ENCODE measurements around the gene ENC1. TPM values are rescaled to one million over a fixed set of nuclear protein-coding genes. Genes with fewer than 3 reads are reported as not detected.

Gene ENC1
- total RNA-seq, 1 experiment from 2014 or later: 37.0 TPM

DNA sequence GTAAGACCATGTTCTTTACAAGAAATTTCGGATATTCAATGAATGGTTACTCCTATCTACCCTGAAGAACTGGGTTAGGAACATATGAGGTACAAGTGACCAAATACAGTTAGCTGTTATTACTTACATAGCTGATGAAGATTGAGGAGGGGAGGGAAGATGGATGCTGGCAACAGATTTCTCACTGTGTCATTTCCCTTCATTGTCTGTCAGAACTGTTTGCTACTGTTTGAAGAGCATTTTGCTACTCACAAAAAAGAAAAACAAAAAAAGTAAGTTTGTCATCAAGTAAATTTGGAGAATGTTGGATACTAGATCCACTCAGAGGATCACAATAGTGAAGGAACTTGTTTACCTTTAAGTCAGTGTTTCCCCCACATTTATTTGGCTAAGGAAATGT is 53.7 kb downstream of the ENC1 start:
- ATAC-seq (no peak), DNase-seq (ENCODE audit: low read depth, low spot score) (no peak)
- Histone ChIP-seq H3K36me3 (ENCODE audit: control insufficient read depth, insufficient read depth, low read length) (no peaks in the 10 kb centered on the region), H3K9me3 (ENCODE audit: control insufficient read depth, insufficient read depth, low read depth, low read length) (no peaks in the 10 kb centered on the region), H3K4me1 (ENCODE audit: control insufficient read depth, insufficient read depth, low read length) (no peaks in the 10 kb centered on the region), H3K27ac (ENCODE audit: low read length) (no peak overlapping the region), H3K4me3 (ENCODE audit: low read depth in 2 of 2, low read length in 2 of 2) (no peak overlapping the region), H3K27me3 (ENCODE audit: control insufficient read depth, insufficient read depth, low read length) (no peaks in the 10 kb centered on the region)
- in situ Hi-C loops (cut with HindIII; ENCODE audit: low pct_unique_long_range_greater_than_20kb, low sequenced_read_pairs) (no loop called here), intact Hi-C loops (cut with micrococcal nuclease; ENCODE audit: unreplicated experiment) (no loop called here)
- BruUV-seq (replicated peaks): no TSS peak
- CTCF ChIA-PET: no interaction called here
- TF ChIP-seq CTCF (IDR thresholded peaks at IDR 0.05) (no peak), SIN3A (IDR thresholded peaks at IDR 0.05; ENCODE audit: borderline replicate concordance, insufficient read depth, low read depth, low read length) (no peak), TCF7L2 (IDR thresholded peaks at IDR 0.05; ENCODE audit: low read depth, low read length) (no peak), POLR2AphosphoS5 (IDR thresholded peaks at IDR 0.05; ENCODE audit: low read depth, low read length) (no peak)
- TF ChIP-seq, protein P1, sequence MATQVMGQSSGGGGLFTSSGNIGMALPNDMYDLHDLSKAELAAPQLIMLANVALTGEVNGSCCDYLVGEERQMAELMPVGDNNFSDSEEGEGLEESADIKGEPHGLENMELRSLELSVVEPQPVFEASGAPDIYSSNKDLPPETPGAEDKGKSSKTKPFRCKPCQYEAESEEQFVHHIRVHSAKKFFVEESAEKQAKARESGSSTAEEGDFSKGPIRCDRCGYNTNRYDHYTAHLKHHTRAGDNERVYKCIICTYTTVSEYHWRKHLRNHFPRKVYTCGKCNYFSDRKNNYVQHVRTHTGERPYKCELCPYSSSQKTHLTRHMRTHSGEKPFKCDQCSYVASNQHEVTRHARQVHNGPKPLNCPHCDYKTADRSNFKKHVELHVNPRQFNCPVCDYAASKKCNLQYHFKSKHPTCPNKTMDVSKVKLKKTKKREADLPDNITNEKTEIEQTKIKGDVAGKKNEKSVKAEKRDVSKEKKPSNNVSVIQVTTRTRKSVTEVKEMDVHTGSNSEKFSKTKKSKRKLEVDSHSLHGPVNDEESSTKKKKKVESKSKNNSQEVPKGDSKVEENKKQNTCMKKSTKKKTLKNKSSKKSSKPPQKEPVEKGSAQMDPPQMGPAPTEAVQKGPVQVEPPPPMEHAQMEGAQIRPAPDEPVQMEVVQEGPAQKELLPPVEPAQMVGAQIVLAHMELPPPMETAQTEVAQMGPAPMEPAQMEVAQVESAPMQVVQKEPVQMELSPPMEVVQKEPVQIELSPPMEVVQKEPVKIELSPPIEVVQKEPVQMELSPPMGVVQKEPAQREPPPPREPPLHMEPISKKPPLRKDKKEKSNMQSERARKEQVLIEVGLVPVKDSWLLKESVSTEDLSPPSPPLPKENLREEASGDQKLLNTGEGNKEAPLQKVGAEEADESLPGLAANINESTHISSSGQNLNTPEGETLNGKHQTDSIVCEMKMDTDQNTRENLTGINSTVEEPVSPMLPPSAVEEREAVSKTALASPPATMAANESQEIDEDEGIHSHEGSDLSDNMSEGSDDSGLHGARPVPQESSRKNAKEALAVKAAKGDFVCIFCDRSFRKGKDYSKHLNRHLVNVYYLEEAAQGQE (IDR thresholded peaks at IDR 0.05; ENCODE audit: insufficient read depth in 1 of 2, low read depth in 2 of 2, low read length in 1 of 2): no peak
- POLR2A ChIA-PET: no interaction called here

DNA sequence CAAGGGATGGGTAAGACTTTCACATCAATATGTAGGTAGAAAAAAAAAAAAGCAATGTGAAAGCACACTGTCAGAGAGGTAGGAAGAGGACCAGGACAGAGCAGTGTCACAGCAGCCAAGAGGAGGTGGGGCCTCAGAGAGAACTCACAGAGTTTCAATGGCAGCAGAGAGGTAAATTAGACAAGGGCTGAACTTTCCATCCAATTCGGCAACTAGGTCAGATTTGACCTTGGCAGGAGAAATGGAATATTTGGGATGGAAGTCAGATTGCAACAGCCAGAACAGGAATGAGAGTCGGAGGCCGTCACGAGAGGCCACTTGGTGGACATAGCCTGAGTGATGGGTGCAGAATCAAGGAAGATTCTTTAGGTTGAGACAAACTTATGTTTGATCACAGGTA is 57.7 kb downstream of the ENC1 start:
- no peaks in the 10 kb centered on the region for H3K27me3 ChIP-seq (ENCODE audit: control insufficient read depth, insufficient read depth, low read length)
- no peak overlapping the region for H3K4me3 ChIP-seq (ENCODE audit: low read depth in 2 of 2, low read length in 2 of 2)
- no peaks in the 10 kb centered on the region for H3K36me3 ChIP-seq (ENCODE audit: control insufficient read depth, insufficient read depth, low read length)
- H3K9me3 ChIP-seq (ENCODE audit: control insufficient read depth, insufficient read depth, low read depth, low read length): no peaks in the 10 kb centered on the region
- H3K4me1 ChIP-seq (ENCODE audit: control insufficient read depth, insufficient read depth, low read length): no peaks in the 10 kb centered on the region
- intact Hi-C loops (cut with micrococcal nuclease; ENCODE audit: unreplicated experiment) (no loop called here), in situ Hi-C loops (cut with HindIII; ENCODE audit: low pct_unique_long_range_greater_than_20kb, low sequenced_read_pairs) (no loop called here)
- ChIA-PET POLR2A (no interaction called here), CTCF (no interaction called here)
- ATAC-seq (no peak), DNase-seq (ENCODE audit: low read depth, low spot score) (no peak)
- H3K27ac ChIP-seq (ENCODE audit: low read length): no peak overlapping the region
- TF ChIP-seq SIN3A (IDR thresholded peaks at IDR 0.05; ENCODE audit: borderline replicate concordance, insufficient read depth, low read depth, low read length) (no peak), TCF7L2 (IDR thresholded peaks at IDR 0.05; ENCODE audit: low read depth, low read length) (no peak), POLR2AphosphoS5 (IDR thresholded peaks at IDR 0.05; ENCODE audit: low read depth, low read length) (no peak), CTCF (IDR thresholded peaks at IDR 0.05) (no peak)
- TF ChIP-seq, protein P1 (IDR thresholded peaks at IDR 0.05; ENCODE audit: insufficient read depth in 1 of 2, low read depth in 2 of 2, low read length in 1 of 2): no peak
- no TSS peak for BruUV-seq (replicated peaks)
